ENCODE data around the gene ARRDC4. TPM values are rescaled to one million over a fixed set of nuclear protein-coding genes. Genes with fewer than 3 reads are reported as not detected.

Gene ARRDC4
- total RNA-seq, 2 donors from 2014 or later, result 2.1 TPM

GRCh38 chr15:98000249-98001203 is 40.0 kb downstream of the ARRDC4 start:
- 79 to 83% methylated on average over 8 to 11 of the region's 11 CpGs for WGBS, 2 experiments (ENCODE audit: insufficient coverage in 1 of 2, insufficient read length in 1 of 2)

GRCh38 chr15:98001663-98002194 is 41.2 kb downstream of the ARRDC4 start:
- H3K9me3 ChIP-seq (ENCODE audit: control insufficient read depth, low read length), result no peaks in the 10 kb centered on the region
- no peak overlapping the region for H3K4me3 ChIP-seq (ENCODE audit: low read length)
- H3K9me3 Mint-ChIP-seq, result no peaks in the 10 kb centered on the region
- no peak for TF ChIP-seq CTCF (conservative IDR thresholded peaks at IDR 0.05)
- no peak overlapping the region for H3K27ac Mint-ChIP-seq
- H3K36me3 ChIP-seq (ENCODE audit: control insufficient read depth, insufficient read depth, low read length), result no peaks in the 10 kb centered on the region
- WGBS, 2 experiments (ENCODE audit: insufficient coverage in 1 of 2, insufficient read length in 1 of 2), result 91 to 97% methylated on average over 8 to 10 of the region's 10 CpGs
- DNase-seq, result no peak
- H3K27ac ChIP-seq (ENCODE audit: low read depth, low read length), result no peak overlapping the region
- H3K4me3 Mint-ChIP-seq, result no peak overlapping the region
- no peaks in the 10 kb centered on the region for H3K36me3 Mint-ChIP-seq (ENCODE audit: low read depth)
- no peaks in the 10 kb centered on the region for H3K4me1 ChIP-seq (ENCODE audit: control insufficient read depth, insufficient read depth, low read length)
- no peaks in the 10 kb centered on the region for H3K4me1 Mint-ChIP-seq
- no peaks in the 10 kb centered on the region for H3K27me3 Mint-ChIP-seq (ENCODE audit: insufficient read depth)
- H3K27me3 ChIP-seq (ENCODE audit: control insufficient read depth, insufficient read depth, low read length, poor library complexity, severe bottlenecking), result no peaks in the 10 kb centered on the region
- no peak overlapping the region for H3K9ac ChIP-seq (ENCODE audit: extremely low read depth, low read length, poor library complexity, severe bottlenecking)

More at GRCh38 chr15:98000249-98001203, 40.0 kb downstream of the ARRDC4 start:
- Histone ChIP-seq H3K36me3 (ENCODE audit: control insufficient read depth, insufficient read depth, low read length) (no peaks in the 10 kb centered on the region), H3K27me3 (ENCODE audit: control insufficient read depth, insufficient read depth, low read length, poor library complexity, severe bottlenecking) (no peaks in the 10 kb centered on the region), H3K9ac (ENCODE audit: extremely low read depth, low read length, poor library complexity, severe bottlenecking) (no peak overlapping the region), H3K9me3 (ENCODE audit: control insufficient read depth, low read length) (no peaks in the 10 kb centered on the region), H3K27ac (ENCODE audit: low read depth, low read length) (no peak overlapping the region), H3K4me1 (ENCODE audit: control insufficient read depth, insufficient read depth, low read length) (no peaks in the 10 kb centered on the region), H3K4me3 (ENCODE audit: low read length) (no peak overlapping the region)
- Mint-ChIP-seq H3K4me1 (no peaks in the 10 kb centered on the region), H3K27me3 (ENCODE audit: insufficient read depth) (no peaks in the 10 kb centered on the region), H3K27ac (no peak overlapping the region), H3K36me3 (ENCODE audit: low read depth) (no peaks in the 10 kb centered on the region), H3K4me3 (no peak overlapping the region), H3K9me3 (no peaks in the 10 kb centered on the region)
- no peak for TF ChIP-seq CTCF (conservative IDR thresholded peaks at IDR 0.05)
- DNase-seq, result no peak

- no peaks in the 10 kb centered on the region for H3K9me3 ChIP-seq (ENCODE audit: control insufficient read depth, low read length)
- no peak overlapping the region for H3K4me3 ChIP-seq (ENCODE audit: low read length)
- Mint-ChIP-seq H3K27ac (no peak overlapping the region), H3K9me3 (no peaks in the 10 kb centered on the region), H3K4me3 (no peak overlapping the region), H3K36me3 (ENCODE audit: low read depth) (no peaks in the 10 kb centered on the region), H3K4me1 (no peaks in the 10 kb centered on the region), H3K27me3 (ENCODE audit: insufficient read depth) (no peaks in the 10 kb centered on the region)
- DNase-seq, result no peak
- 86% methylated on average over 3 of the region's 3 CpGs; no CpG with 5 or more reads in 1 of the 2 experiments for WGBS, 2 experiments (ENCODE audit: insufficient coverage in 1 of 2, insufficient read length in 1 of 2)
- no peak overlapping the region for H3K27ac ChIP-seq (ENCODE audit: low read depth, low read length)
- H3K27me3 ChIP-seq (ENCODE audit: control insufficient read depth, insufficient read depth, low read length, poor library complexity, severe bottlenecking), result no peaks in the 10 kb centered on the region
- no peak for TF ChIP-seq CTCF (conservative IDR thresholded peaks at IDR 0.05)
- no peaks in the 10 kb centered on the region for H3K36me3 ChIP-seq (ENCODE audit: control insufficient read depth, insufficient read depth, low read length)
- H3K9ac ChIP-seq (ENCODE audit: extremely low read depth, low read length, poor library complexity, severe bottlenecking), result no peak overlapping the region
- H3K4me1 ChIP-seq (ENCODE audit: control insufficient read depth, insufficient read depth, low read length), result no peaks in the 10 kb centered on the region
Measured at GRCh38 chr15:98002419-98002818, 41.9 kb downstream of the ARRDC4 start.
